Ovary (tissue), 9 donors: ENCODE results near the gene MBNL1. TPM values are rescaled to one million over a fixed set of nuclear protein-coding genes. Genes with fewer than 3 reads are reported as not detected.
"Not testable (repeated sequence)": the region's sequence is repeated elsewhere in the genome, so short reads cannot be mapped to it uniquely, and the experiment has no call there.

Experiments used
- DNase-seq, 5 donors: peaks; one replicate each; pipeline ENCODE4 v3.0.0-alpha.2; 2019 to 2020
- H3K27ac ChIP-seq, 2 donors: fragments of 200-600 bp; one replicate each; pipeline versions ENCODE4 v1.5.1 to v1.8.0; 2019 to 2022
- H3K27me3 ChIP-seq: fragments of 200-600 bp; one replicate; pipeline ENCODE4 v1.8.0; 2022
- H3K36me3 ChIP-seq: fragments of 200-600 bp; sonication (generic); one replicate; pipeline ENCODE4 v1.5.1; 2019
- H3K4me1 ChIP-seq: one replicate; pipeline ENCODE4 v1.8.1; 2013; ENCODE audit warnings: mild to moderate bottlenecking, moderate library complexity; ENCODE audit not compliant: insufficient read depth
- H3K4me3 ChIP-seq: fragments of 200-600 bp; sonication (generic); one replicate; pipeline ENCODE4 v1.5.1; 2017
- H3K9me3 ChIP-seq, 2 donors: fragments of 200-600 bp in 1 of 2; sonication (generic) in 1 of 2; one replicate each; pipeline versions ENCODE4 v1.5.1 to v1.8.1; 2013 to 2019; ENCODE audit warnings: mild to moderate bottlenecking in 1 of 2, moderate library complexity in 1 of 2
- CTCF ChIP-seq, 3 donors: fragments of 450-650 bp in 2 of 3; fragments of 200-600 bp in 1 of 3; IDR thresholded peaks; one replicate each; pipeline versions ENCODE4 v1.5.1 to v1.8.0; 2016 to 2022; ENCODE audit warnings: antibody characterized with exemption in 3 of 3, mild to moderate bottlenecking in 1 of 3
- EP300 ChIP-seq: sonication (generic); formaldehyde crosslinking; IDR thresholded peaks from one replicate; pipeline ENCODE4 v1.6.1; 2017; ENCODE audit warnings: antibody characterized with exemption
- POLR2A ChIP-seq: fragments of 450-650 bp; IDR thresholded peaks from one replicate; pipeline ENCODE4 v1.6.1; 2017; ENCODE audit warnings: antibody characterized with exemption, mild to moderate bottlenecking, moderate library complexity
- WGBS, 3 donors: extraction: QIAGEN DNeasy Blood & Tissue Kit in 1 of 3; methylation state at CpG; one replicate each; pipeline versions ENCODE4 v1.1.5 to v1.1.7; 2013 to 2017; 5-methylcytosine and 5-hydroxymethylcytosine counted together
- intact Hi-C, 4 donors: fragments of 100-400 bp; cut with DNase I; formaldehyde crosslinking; loops; one replicate each; pipeline versions ENCODE4 v1.11.0 to v1.15.1; 2022 to 2023
- polyA plus RNA-seq, 2 donors: library from polyadenylated mRNA; stranded (reverse); fragments of 200-250 nt in 1 of 2; fragments of 350-450 nt in 1 of 2; fragmentation: Illumina TruSeq in 1 of 2; extraction: RNeasy Lipid Tissue Mini Kit (QIAGEN cat#74804) in 1 of 2; gene quantifications; one replicate each; pipeline ENCODE4 v1.2.3, GENCODE V29; 2013 to 2014
- total RNA-seq, 7 donors: library from RNA; depleted of rRNA in 2 of 7; stranded (reverse); fragments of >200 nt in 2 of 7; fragmentation: NEBNext Ultra II Directional in 3 of 7; extraction: Animal tissue kit (Norgen Biotek cat#: 25700) in 3 of 7; gene quantifications; one replicate each; pipeline versions ENCODE4 v1.1.0 to v1.2.4, GENCODE V29; 2016 to 2023
- donor health status: DM: no; HTN: no; CAD: no; lungs with moderate emphysema.
- donor health status: DM: no; HTN: no; CAD: no.
- donor health status: Bipolar disorder and iron deficiency.
- donor health status: DM: yes; HTN: yes; CAD: no.
- donor health status: DM: no; HTN: no; CAD: no.
- donor health status: DM: yes; HTN: yes; CAD: no.

The MBNL1 gene
- total and polyA plus RNA-seq, 9 donors: 39.7 to 152 (median 123) TPM

GRCh38 chr3:152335273-152335672, 66.5 kb downstream of the MBNL1 start:
- Histone ChIP-seq H3K4me3 (no peak overlapping the region), H3K4me1 (peaks cover 9% of the 10 kb centered on the region), H3K27me3 (no peaks in the 10 kb centered on the region), H3K27ac (no peak overlapping the region), H3K36me3 (no peaks in the 10 kb centered on the region), H3K9me3 (no peaks in the 10 kb centered on the region)
- TF ChIP-seq CTCF (IDR thresholded peaks at IDR 0.05) (no peak), EP300 (no peak), POLR2A (no peak)
- intact Hi-C loops: no loop called here
- DNase-seq: no peak
- WGBS, 3 donors: 97 to 100% (median 98%) methylated on average over 2 of the region's 2 CpGs

- H3K9me3 ChIP-seq, H3K27me3 ChIP-seq, DNase-seq, H3K27ac ChIP-seq, H3K36me3 ChIP-seq, H3K4me3 ChIP-seq, intact Hi-C loops, H3K4me1 ChIP-seq: not testable (repeated sequence)
- 90 to 96% (median 92%) methylated on average over 6 of the region's 6 CpGs for WGBS, 3 donors
Observed at GRCh38 chr3:152337337-152337736, 68.6 kb downstream of the MBNL1 start.

GRCh38 chr3:152338159-152338720, 69.5 kb downstream of the MBNL1 start:
- intact Hi-C loops: no loop called here
- no peak for DNase-seq
- WGBS, 3 donors: 93 to 95% (median 94%) methylated on average over 5 of the region's 5 CpGs

GRCh38 chr3:152339881-152340505, 71.3 kb downstream of the MBNL1 start:
- 90 to 93% (median 91%) methylated on average over 4 of the region's 4 CpGs for WGBS, 3 donors
- Histone ChIP-seq H3K27ac (no peak overlapping the region), H3K4me3 (no peak overlapping the region), H3K4me1 (peaks cover 5% of the 10 kb centered on the region), H3K36me3 (no peaks in the 10 kb centered on the region), H3K9me3 (no peaks in the 10 kb centered on the region), H3K27me3 (no peaks in the 10 kb centered on the region)
- no peak for DNase-seq
- intact Hi-C loops: no loop called here
- TF ChIP-seq EP300 (no peak), CTCF (IDR thresholded peaks at IDR 0.05) (no peak), POLR2A (no peak)

More at GRCh38 chr3:152338159-152338720, 69.5 kb downstream of the MBNL1 start:
- Histone ChIP-seq H3K36me3 (no peaks in the 10 kb centered on the region), H3K27me3 (no peaks in the 10 kb centered on the region), H3K4me1 (peaks cover 8% of the 10 kb centered on the region), H3K27ac (no peak overlapping the region), H3K9me3 (no peaks in the 10 kb centered on the region), H3K4me3 (no peak overlapping the region)
- TF ChIP-seq CTCF (IDR thresholded peaks at IDR 0.05) (no peak), EP300 (no peak), POLR2A (no peak)

GRCh38 chr3:152345233-152345632, 76.5 kb downstream of the MBNL1 start:
- H3K4me1 ChIP-seq: peaks cover 5% of the 10 kb centered on the region
- no peak overlapping the region for H3K27ac ChIP-seq
- no peak for TF ChIP-seq CTCF (IDR thresholded peaks at IDR 0.05)
- TF ChIP-seq POLR2A: no peak
- no peak for TF ChIP-seq EP300
- no peak for DNase-seq
- WGBS, 3 donors: 52 to 60% (median 59%) methylated on average over 1 of the region's 1 CpG
- H3K27me3 ChIP-seq: no peaks in the 10 kb centered on the region
- intact Hi-C loops: no loop called here
- no peaks in the 10 kb centered on the region for H3K36me3 ChIP-seq
- no peaks in the 10 kb centered on the region for H3K9me3 ChIP-seq
- H3K4me3 ChIP-seq: no peak overlapping the region
